GM08714 (cell line): ENCODE measurements around the gene SLC49A3.

Source experiments
- H3K4me3 ChIP-seq: fragments of 200-500 bp; sonication (Bioruptor generic); 2 replicates; pipeline ENCODE4 v1.5.1; 2014; ENCODE audit warnings: mild to moderate bottlenecking, low read length, inconsistent platforms
- ZNF274 ChIP-seq: IDR thresholded peaks from 2 replicates; pipeline ENCODE4 v1.6.1; 2012; ENCODE audit warnings: mild to moderate bottlenecking, low read depth, low read length

SLC49A3 gene

GRCh38 chr4:683247-683897 lies 5.6 kb downstream of the SLC49A3 start:
- no peak for TF ChIP-seq ZNF274
- H3K4me3 ChIP-seq, result no peak overlapping the region

- H3K4me3 ChIP-seq, result no peak overlapping the region
- TF ChIP-seq ZNF274, result no peak
Observed at GRCh38 chr4:682490-683172, 6.3 kb downstream of the SLC49A3 start.

- no peak for TF ChIP-seq ZNF274
- no peak overlapping the region for H3K4me3 ChIP-seq
Observed at GRCh38 chr4:681736-682451, 7.1 kb downstream of the SLC49A3 start.

- peak overlapping the region; percentile 43; the same call in 1 of the 2 replicates for H3K4me3 ChIP-seq
- TF ChIP-seq ZNF274, result no peak
Observed at GRCh38 chr4:680928-681645, 7.9 kb downstream of the SLC49A3 start.

GRCh38 chr4:680551-680927 lies 8.4 kb downstream of the SLC49A3 start:
- peak overlapping the region; percentile 43; the same call in 1 of the 2 replicates for H3K4me3 ChIP-seq
- no peak for TF ChIP-seq ZNF274

GRCh38 chr4:680091-680490 lies 8.9 kb downstream of the SLC49A3 start:
- TF ChIP-seq ZNF274, result no peak
- no peak overlapping the region for H3K4me3 ChIP-seq

- no peak overlapping the region for H3K4me3 ChIP-seq
- TF ChIP-seq ZNF274, result no peak
Observed at GRCh38 chr4:679629-680028, 9.3 kb downstream of the SLC49A3 start.

GRCh38 chr4:679104-679481 lies 9.9 kb downstream of the SLC49A3 start:
- no peak overlapping the region for H3K4me3 ChIP-seq
- TF ChIP-seq ZNF274, result no peak

GRCh38 chr4:678331-679103 lies 10.4 kb downstream of the SLC49A3 start:
- no peak for TF ChIP-seq ZNF274
- no peak overlapping the region for H3K4me3 ChIP-seq

- no peak for TF ChIP-seq ZNF274
- H3K4me3 ChIP-seq, result no peak overlapping the region
Observed at GRCh38 chr4:677431-678293, 11.3 kb downstream of the SLC49A3 start.

- TF ChIP-seq ZNF274, result no peak
- H3K4me3 ChIP-seq, result no peak overlapping the region
Observed at GRCh38 chr4:676871-677235, 12.1 kb downstream of the SLC49A3 start.

- no peak overlapping the region for H3K4me3 ChIP-seq
- TF ChIP-seq ZNF274, result no peak
Observed at GRCh38 chr4:675980-676870, 12.7 kb downstream of the SLC49A3 start.
